Measurements from ENCODE around the gene SYT12.

SYT12 gene

GRCh38 chr11:67026941-67027340, 4.0 kb downstream of the SYT12 start:
- H3K27ac ChIP-seq (ENCODE audit: extremely low read depth, low read depth, low read length) = no peak overlapping the region
- H3K4me1 ChIP-seq (ENCODE audit: control insufficient read depth, insufficient read depth, low read length) = peaks cover 5% of the 10 kb centered on the region
- CTCF ChIA-PET = interaction anchor here (1.0 to 2.8 kb wide), 6 partner anchors 17 to 146 kb away, joined by 3 to 10 read pairs (median 3); no protein-coding TSS in a partner anchor
- TF ChIP-seq SCRT2 (tag by site-specific recombination; IDR thresholded peaks at IDR 0.05) = no peak
- no peak for TF ChIP-seq ZSCAN30 (tag by site-specific recombination; IDR thresholded peaks at IDR 0.05)
- no peak for TF ChIP-seq ZNF426 (tag by site-specific recombination; IDR thresholded peaks at IDR 0.05)
- TF ChIP-seq ZNF24 (tag by site-specific recombination; IDR thresholded peaks at IDR 0.05) = no peak
- no peak for TF ChIP-seq ZNF791 (tag by site-specific recombination; IDR thresholded peaks at IDR 0.05)
- TF ChIP-seq ZNF133 (tag by site-specific recombination; IDR thresholded peaks at IDR 0.05) = no peak
- no peak for TF ChIP-seq ZNF146 (tag by site-specific recombination; IDR thresholded peaks at IDR 0.05)
- TF ChIP-seq PRDM6 (tag by site-specific recombination; IDR thresholded peaks at IDR 0.05) = no peak
- no peak for TF ChIP-seq PRDM2 (tag by site-specific recombination; IDR thresholded peaks at IDR 0.05; ENCODE audit: borderline replicate concordance)
- TF ChIP-seq ZSCAN4 (tag by site-specific recombination; IDR thresholded peaks at IDR 0.05) = no peak
- TF ChIP-seq ZNF785 (tag by site-specific recombination; IDR thresholded peaks at IDR 0.05) = no peak
- no peak for TF ChIP-seq KLF1 (tag by site-specific recombination; IDR thresholded peaks at IDR 0.05)
- TF ChIP-seq ZBTB11 (tag by site-specific recombination; conservative IDR thresholded peaks at IDR 0.05; ENCODE audit: low read depth) = no peak
- no peak for TF ChIP-seq ZFHX2 (tag by site-specific recombination; conservative IDR thresholded peaks at IDR 0.05)
- no peaks in the 10 kb centered on the region for H3K9me3 ChIP-seq (ENCODE audit: control insufficient read depth, insufficient read depth, low read depth, low read length)
- no peaks in the 10 kb centered on the region for H3K36me3 ChIP-seq (ENCODE audit: control insufficient read depth in 2 of 2, insufficient read depth in 1 of 2, low read length in 2 of 2)
- POLR2A ChIA-PET = no interaction called here
- H3K4me3 ChIP-seq (ENCODE audit: low read depth, low read length) = no peak overlapping the region
